GM19025 (cell line): ENCODE results near the gene SEMA4C.

ENCODE experiments used
- ATAC-seq: cut with Tn5 transposase; IDR thresholded peaks from one replicate; pipeline ENCODE4 v1.9.1; 2021; ENCODE audit warnings: mild to moderate bottlenecking, low read depth, moderate library complexity; ENCODE audit not compliant: unreplicated experiment

Gene SEMA4C, protein sequence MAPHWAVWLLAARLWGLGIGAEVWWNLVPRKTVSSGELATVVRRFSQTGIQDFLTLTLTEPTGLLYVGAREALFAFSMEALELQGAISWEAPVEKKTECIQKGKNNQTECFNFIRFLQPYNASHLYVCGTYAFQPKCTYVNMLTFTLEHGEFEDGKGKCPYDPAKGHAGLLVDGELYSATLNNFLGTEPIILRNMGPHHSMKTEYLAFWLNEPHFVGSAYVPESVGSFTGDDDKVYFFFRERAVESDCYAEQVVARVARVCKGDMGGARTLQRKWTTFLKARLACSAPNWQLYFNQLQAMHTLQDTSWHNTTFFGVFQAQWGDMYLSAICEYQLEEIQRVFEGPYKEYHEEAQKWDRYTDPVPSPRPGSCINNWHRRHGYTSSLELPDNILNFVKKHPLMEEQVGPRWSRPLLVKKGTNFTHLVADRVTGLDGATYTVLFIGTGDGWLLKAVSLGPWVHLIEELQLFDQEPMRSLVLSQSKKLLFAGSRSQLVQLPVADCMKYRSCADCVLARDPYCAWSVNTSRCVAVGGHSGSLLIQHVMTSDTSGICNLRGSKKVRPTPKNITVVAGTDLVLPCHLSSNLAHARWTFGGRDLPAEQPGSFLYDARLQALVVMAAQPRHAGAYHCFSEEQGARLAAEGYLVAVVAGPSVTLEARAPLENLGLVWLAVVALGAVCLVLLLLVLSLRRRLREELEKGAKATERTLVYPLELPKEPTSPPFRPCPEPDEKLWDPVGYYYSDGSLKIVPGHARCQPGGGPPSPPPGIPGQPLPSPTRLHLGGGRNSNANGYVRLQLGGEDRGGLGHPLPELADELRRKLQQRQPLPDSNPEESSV

DNA sequence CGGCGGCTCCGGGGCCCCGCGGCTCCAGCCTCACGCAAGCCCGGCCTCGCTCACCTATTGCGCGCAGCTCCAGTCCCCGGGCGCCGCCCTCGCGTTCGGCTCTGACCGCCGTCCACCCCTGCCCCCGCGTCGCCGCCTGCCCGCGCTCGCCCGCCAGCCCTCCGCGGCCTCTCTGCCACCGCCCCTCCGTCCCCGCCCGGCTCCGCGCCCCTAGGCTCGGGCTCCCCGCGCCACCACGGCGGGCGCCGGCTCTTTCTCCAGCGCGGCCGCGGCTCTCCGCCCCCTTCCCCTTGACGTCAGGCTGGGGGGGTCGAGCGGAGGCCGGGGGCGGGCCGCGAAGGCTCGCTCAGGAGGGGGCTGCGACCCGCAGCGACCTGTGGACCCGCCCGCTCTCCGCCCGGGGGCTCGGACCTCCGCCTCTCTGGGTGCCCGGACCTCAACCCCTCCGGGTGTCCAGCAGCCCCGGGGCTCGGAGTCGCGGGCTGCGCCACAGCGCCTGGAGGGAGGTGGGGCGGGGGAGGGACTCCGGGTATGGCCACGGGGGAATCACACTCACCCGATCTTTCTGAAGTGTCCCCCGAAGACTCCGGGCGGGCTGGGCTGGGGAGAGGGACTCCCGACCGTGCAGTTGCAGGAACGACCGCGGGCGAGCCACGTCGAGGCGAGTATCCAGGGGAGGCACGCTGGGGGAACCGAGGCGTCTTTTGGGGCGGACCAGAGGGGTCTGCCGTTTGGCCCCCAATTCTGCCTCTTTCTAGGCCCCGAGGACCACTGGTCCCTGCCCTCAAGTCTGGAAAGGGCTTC, at the start of gene SEMA4C:
Gene SEMA4C (minus strand): TSS at position 259 of the 804 bp plus-strand sequence. CDS start 2,194 bp downstream, outside the sequence.
- ATAC-seq, result no peak

DNA sequence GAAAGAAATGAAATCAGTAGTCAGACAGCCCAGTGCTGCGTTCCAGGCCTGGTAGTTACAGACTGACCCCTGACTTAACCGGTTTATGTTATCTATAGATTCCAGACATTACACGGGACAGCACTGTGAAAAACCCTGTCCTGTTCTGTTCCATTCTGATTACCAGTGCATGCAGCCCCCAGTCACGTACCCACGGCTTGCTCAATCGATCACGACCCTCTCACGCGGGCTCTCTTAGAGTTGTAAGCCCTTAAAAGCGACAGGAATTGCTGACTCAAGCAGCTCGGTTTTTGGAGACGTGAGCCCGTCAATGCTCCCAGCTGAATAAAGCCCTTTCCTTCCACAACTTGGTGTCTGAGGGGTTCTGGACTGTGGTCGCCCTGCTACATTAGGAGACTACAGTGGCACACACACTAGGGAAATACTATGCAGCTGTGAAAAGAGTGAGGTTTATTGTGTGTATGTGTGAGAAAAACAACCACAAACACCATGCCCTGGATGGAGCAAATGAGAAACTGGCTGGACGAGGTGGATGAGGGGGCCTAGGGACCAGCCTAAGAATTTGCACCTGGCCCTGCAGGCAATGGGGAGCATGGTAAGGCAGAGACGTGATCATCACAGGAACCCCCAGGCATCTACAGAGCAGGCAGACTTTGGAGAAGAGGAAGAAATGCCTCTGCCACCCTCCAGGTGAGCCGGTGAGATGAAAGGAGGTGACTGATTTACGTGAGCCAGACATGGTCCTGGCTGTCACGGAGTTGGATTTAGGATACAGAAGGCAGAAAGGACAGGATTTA, 49.1 kb upstream of the SEMA4C start:
- no peak for ATAC-seq

DNA sequence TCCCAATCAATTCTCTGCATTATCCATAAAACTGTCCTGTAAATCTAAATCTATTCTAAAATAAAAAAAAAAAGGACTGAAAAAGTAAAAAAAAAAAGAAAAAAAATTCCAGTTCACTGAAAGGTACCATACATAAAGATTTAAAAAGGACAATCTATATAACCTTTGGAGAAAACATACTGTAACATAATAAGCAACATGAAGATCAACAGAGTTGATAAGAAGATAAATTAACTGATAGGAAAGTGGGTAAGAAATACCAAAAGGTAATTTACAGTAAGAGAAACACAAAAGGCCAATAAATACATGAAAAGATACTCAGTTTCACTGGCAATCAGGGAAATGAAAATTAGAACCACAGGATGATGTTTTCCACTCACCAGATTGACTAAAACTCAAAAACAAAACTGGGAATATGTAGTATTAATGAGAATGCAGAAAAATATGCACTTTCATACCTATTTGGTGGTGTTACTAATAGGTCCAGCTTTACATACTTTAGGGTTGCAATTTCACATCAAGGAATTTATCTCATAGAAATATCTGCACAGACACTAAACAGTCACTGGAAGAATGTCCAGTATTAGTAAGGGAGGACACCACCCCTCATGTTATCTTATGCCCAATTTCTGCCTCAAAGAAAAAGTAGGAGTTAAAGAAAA, 48.3 kb upstream of the SEMA4C start:
- no peak for ATAC-seq

DNA sequence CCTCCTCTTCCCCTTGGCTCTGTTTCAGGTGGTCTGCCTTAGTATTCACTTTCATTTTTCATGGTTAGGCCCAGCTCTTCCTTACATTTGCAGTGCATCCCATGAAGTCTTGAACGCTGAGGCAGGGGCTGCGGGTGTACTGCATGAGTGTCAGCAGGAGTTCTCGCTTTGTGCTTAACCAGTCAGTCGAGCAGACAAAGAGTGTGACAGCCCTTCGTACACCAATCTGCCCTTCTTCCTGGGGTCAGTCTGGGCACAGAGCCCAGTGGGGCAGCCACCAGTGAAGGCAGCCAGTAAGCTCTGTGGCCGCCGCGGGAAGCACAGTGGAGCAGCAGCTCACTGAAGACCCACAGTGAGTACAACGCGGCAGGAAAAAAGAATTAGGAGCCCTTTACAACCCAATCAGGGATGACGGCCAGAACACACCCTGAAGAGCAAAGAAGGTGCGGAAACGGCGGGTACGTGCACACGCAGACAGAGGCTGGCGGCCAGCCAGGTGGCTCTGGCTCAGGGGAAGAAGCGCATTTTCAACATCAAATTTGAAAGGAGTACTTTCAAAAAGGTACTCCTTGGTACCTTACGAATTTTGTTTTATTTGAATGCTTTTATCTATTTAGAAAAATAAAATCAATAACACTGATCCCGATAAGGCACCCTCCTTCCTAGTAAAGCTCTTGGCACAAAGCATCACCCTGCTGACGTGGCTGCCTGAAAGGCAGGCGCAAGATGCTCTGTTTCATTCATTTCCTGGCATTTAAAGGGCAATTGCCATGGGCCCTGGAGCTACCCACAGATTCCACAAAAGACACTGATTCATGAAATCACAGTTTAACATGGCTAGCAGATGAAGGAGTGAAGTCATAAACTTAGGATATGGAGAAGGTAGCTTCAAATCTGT, 47.0 kb upstream of the SEMA4C start:
- no peak for ATAC-seq

DNA sequence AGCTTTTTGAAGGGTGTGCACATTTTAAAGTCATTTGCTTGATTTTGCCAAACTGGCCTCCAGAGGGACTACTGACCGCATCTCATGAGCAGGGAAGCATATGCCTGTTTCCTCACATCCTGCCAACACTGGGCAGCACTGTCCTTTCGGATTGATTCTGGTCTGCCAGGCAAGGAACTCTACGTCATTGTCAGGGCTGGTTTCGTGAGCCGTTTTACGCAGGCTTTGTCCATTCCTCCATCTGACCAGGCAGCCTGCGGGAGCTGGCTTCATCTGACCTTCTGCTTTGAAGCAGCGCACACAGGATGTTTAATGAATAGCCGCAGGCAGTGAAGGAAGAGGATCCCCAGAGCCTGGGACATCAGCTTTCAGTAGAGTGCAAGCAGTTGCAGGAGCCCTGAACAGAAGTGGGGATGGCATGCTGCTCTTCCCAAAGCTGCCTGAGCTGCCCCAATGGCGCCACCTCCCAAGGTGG, 46.3 kb upstream of the SEMA4C start:
- no peak for ATAC-seq

DNA sequence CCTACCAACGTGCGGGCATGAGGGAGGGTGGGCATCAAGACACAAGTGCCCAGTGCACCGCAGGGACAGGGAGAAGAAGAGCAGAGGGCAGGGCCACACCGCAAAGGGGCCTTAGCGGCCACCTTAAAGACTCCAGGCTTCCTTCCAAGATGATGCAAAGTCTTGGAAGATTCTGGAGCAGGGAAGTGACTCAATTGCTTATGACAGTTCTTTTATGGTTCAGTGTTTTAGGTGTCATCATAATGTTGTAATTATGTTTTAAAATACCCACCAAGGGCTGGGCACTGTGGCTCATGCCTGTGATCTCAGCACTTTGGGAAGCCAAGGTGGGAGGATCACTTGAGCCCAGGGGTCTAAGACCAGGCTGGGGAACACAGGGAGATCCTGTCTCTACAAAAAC, 44.5 kb upstream of the SEMA4C start:
- no peak for ATAC-seq

DNA sequence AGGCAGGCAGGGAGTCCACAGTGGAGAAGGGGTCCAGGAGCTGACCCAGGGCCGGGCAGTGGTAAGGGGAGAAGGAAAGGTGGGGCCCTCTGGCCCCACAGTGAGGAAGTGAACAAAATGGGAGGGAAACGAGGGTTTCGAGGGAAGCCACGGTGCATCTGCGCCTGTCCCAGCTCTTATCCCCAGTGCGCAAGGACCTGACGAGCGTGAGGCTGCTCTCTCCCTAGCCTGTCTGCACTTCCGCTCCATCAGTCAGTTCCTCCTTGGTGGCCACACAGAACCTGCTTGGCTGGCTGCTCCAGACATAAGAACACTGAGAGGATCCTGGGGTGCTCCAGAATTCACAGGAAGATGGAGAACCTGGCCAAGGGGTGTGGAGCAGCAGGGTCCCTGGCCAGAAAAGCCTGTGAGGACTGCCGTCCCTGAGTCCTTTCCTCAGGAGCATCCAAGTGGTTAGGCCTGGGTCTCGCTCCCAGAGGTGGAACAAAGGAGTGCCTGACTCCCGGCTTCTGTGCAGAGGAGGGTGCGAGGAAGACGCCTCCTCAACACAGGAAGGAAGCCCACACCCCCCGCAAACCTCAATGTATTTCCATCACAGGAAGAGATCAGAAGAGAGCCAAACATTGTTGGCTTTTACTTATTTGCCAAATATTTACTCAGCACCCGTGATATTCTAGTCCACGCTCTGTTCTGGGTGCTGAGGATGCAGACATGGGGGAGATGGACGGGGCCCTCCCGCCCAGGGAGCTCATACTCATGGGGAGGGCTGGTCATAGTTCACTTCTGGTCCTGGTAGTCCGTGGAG, 43.7 kb upstream of the SEMA4C start:
- no peak for ATAC-seq

DNA sequence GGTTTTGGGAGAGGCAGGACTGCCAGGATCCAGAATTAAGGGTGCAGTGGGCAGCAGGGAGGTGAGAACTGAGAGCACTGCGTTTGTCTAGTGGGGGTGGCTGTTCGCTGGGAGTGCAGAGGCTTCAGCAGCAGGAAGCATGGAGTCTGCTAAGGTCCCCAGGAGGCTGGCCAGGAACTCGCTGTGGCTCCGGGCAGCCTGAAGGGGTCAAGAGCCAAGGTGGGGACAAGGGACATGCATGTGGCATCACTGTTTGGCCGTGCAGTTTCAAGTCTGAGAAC, 43.2 kb upstream of the SEMA4C start:
- ATAC-seq, result no peak

DNA sequence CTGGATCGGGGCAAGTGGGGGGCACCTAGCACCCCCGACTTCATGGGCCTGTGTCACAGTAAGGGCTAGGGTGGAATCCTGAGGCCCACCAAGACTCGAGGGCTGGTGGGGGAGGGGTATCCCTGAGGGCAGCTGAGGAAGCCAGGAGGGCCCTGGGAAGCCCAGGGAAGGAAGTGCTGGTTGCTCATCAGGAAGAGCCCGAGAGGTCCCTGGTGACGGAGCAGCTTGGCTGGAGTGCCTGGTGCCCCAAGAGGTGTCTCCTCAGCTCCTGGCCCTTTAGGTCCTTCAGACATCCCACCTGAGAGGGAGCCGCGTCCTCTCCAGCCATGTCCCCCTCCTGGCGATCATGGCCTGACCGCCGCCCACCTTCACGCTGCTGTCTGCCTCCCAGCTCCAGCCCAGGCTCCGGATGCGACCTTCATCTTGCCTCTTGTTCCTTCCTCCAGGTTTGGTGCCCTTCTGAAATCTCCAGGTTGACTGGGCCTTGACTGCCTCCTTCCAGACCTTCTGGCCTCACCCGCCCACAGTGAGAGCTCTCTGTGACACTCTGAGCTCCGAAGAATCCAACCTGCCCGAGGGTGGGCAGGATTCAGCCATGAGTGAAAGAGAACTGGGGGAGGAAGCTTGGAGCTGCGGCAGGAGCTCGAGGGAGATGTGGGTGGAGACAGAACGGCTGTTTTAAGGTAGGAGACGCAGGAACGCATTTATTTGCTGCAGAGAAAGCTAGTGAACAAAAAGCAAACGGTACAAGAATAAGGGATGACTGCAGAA, 42.7 kb upstream of the SEMA4C start:
- ATAC-seq, result no peak

DNA sequence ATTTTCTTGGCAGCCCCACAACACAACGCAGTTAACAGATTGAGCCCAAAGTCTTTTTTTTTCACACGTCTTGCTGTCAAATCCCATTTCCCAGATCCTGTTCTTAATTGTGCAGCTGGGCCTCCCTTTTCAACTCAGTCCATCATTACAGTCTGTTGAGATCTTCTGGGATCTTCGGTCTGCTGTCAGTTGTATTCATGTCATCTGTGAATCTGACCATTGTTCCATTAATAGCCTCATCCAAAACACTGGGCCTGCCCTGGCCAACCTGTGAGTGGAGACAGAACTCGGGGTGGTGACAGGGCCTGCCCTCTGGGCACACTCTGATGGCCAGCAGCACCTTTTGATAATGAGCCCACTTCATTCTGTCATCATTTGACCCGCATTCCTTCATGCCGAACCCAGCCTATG, 39.7 kb upstream of the SEMA4C start:
- no peak for ATAC-seq

DNA sequence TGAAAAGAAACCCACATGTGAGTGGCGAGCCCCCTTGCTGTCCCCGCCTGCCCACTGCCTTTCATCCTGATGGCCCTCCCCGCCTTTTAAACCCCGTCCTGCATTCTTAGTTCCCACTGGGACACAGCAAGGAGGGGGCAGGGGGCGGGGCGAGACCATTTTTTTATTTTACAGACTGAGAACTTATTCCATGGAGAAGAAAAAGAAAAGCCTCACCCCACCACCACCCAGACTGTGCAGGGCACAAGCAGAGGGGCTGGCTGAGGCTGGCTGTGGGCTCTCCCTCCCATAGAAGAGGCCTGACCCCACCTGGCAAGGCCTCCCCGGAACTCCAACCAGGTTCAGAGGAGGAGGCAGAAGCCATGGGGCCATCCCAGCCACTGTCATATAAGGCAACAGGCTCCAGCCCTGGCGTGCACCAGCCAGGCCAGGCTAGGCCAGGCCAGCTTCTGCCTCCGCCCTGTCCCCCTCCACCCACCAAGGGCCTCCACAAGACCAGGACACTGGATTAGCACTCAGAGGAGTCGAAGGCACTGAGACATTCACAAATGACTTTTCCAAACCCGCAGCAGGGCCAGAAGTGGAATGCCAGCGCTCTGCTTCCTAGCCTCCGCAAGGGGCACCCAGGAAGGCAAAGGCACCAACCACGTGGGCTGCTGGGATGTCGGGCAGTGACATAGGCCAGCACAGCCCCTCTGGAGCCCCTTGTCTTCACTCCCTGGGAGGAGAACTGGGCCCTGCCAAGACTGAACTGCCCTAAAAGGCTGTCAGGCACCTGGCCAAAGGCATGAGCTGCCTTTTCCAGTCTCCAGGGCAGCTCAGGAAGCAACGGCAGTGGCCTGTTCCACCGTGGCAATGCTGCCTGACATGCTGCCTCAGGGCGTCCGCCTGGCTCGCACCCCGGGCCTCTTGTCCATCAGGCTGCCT, 37.5 kb upstream of the SEMA4C start:
- ATAC-seq, result no peak

DNA sequence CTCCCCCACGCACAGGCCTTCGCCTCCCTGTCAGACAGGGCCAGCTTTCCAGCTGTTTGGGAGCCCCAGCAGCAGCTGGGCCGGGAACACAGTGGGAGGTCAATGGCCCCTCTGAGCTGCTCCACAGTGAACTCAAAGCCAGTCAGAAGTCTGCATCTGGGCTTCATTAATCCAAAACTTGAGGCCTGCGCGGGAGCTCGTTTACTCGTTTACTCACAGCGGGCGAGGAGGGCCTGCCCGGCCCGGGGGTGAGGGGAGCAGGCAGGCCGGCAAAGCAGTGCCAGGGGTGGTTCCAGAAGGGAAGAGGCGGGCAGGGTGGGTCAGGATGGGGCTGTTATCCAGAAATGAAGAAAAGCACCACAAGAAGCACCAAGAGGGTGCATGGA, 36.8 kb upstream of the SEMA4C start:
- ATAC-seq, result no peak

DNA sequence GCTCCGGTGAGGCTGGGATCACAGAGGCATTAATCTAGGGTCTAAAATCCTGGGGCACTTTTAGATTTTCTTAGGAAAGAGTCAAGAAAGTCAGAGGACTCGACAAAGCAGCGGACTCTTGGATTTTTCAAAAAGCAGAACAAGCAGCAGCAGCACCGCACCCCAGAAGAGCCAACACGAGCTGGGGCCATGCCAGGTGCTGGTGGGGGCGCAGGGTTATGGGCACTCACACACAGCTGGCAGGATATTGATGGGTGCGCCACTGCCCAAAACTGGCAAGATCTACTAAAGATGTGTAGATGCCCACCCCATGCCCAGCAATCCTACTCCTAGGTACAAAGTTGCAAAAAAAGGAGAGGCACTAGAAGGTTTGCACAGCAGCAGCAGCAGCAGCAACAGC, 33.9 kb upstream of the SEMA4C start:
- no peak for ATAC-seq

DNA sequence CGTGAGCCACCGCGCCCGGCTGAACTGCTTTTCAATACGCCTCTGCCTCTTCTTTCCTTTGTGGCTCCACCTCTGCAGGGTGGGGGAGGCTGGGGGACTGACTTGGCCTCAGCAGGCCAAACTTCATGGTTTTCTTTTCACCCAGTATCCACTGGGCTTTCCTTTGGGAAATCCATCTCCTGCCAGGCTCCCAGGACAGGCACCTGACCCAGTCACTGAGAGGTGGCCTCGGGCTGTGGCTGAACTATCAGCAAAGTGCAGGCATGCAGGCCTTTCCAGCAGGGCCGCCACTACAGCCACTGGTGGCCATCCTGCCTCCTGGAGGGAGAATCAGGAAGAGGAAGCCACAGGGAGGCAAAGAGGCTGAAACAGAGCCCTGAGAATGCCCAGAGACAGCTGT, 33.4 kb upstream of the SEMA4C start:
- no peak for ATAC-seq

DNA sequence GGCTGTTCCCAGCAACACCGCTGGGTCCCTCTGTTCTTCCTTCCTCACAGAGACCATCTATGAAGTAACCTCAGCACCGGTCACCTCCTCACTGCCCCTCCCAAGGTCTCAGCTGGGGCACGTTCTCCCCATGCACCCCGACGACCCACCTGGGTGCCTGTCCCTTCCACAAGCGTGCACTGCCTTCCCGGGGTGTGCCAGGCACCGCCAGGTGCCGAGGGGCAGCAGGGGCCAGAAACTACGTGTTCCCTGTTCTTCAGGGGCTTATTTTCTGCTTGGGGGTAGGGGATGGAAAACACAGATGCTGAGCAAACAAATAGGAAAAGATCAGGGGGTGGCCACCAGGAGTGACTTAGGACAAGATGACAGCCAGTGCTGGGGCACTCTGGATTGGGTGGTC, 30.4 kb upstream of the SEMA4C start:
- ATAC-seq, result no peak

DNA sequence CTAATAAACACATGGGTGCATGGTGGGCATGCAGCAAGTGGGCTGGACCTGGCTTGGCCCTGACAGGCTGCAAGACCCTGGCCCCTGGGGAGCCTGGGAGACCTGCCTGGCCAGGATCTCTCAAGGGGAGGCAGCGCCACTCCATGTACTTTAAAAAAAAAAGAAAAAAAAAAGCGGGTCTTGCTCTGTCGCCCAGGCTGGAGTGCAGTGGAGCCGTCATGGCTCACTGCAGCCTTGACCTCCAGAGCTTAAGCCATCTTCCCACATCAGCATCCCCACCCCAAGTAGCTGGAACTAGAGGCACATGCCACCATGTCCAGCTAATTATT, 29.5 kb upstream of the SEMA4C start:
- ATAC-seq, result no peak
